Right lobe of liver (tissue), 4 donors: ENCODE data around the gene TPRKB.

Source experiments
- POLR2A ChIP-seq: fragments of 450-650 bp; IDR thresholded peaks from one replicate; pipeline ENCODE4 v1.6.1; 2017; ENCODE audit warnings: antibody characterized with exemption, mild to moderate bottlenecking
- TF ChIP-seq, protein P1 (sequence below), 4 donors: fragments of 200-600 bp in 3 of 4; fragments of 450-650 bp in 1 of 4; IDR thresholded peaks; one replicate each; pipeline versions ENCODE4 v1.5.1 to v1.8.0; 2016 to 2022; ENCODE audit warnings: antibody characterized with exemption in 4 of 4, mild to moderate bottlenecking in 2 of 4
- donor health status: DM: no; HTN: no; CAD: no.
- donor health status: DM: no; HTN: no; CAD: no.
- donor health status: DM: no; HTN: yes; CAD: no.

DNA sequence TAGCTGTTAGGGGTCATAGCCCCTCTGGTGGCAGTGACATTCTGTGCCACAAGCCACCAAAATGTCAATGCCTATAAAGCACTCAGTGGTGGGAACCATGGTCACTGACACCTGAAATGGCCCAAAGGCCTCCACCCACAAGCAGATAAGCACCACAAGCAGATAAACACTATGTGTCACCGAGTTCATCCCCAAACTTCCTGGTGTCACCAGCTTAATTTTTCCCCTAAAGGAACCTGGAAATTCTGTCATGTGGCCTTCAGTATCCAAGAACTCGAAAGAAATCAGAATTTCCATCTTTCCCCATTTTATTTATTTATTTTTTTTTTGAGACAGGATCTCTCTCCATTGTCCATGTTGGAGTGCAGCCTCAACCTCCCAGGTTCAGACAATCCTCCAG is 3.6 kb upstream of the TPRKB start:
- TF ChIP-seq, protein P1, sequence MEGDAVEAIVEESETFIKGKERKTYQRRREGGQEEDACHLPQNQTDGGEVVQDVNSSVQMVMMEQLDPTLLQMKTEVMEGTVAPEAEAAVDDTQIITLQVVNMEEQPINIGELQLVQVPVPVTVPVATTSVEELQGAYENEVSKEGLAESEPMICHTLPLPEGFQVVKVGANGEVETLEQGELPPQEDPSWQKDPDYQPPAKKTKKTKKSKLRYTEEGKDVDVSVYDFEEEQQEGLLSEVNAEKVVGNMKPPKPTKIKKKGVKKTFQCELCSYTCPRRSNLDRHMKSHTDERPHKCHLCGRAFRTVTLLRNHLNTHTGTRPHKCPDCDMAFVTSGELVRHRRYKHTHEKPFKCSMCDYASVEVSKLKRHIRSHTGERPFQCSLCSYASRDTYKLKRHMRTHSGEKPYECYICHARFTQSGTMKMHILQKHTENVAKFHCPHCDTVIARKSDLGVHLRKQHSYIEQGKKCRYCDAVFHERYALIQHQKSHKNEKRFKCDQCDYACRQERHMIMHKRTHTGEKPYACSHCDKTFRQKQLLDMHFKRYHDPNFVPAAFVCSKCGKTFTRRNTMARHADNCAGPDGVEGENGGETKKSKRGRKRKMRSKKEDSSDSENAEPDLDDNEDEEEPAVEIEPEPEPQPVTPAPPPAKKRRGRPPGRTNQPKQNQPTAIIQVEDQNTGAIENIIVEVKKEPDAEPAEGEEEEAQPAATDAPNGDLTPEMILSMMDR (IDR thresholded peaks at IDR 0.05), result no peak
- TF ChIP-seq POLR2A, result no peak
